Measurements from ENCODE around the gene BTG4. TPM values are rescaled to one million over a fixed set of nuclear protein-coding genes. Genes with fewer than 3 reads are reported as not detected.

BTG4 gene
- total RNA-seq, 1 experiment from 2014 or later = not detected

- POLR2A ChIA-PET = no interaction called here
- TF ChIP-seq TP53 (CRISPR knock-in tag; IDR thresholded peaks at IDR 0.05) (no peak), NR2C2 (CRISPR knock-in tag; IDR thresholded peaks at IDR 0.05) (no peak), NFATC4 (CRISPR knock-in tag; IDR thresholded peaks at IDR 0.05) (no peak), PRDM15 (CRISPR knock-in tag; IDR thresholded peaks at IDR 0.05) (no peak), ZNF281 (CRISPR knock-in tag; IDR thresholded peaks at IDR 0.05) (no peak), IRF1 (CRISPR knock-in tag; IDR thresholded peaks at IDR 0.05) (no peak), SMAD3 (CRISPR knock-in tag; IDR thresholded peaks at IDR 0.05; ENCODE audit: borderline replicate concordance) (no peak), USF1 (CRISPR knock-in tag; IDR thresholded peaks at IDR 0.05) (no peak), ZNF121 (CRISPR knock-in tag; IDR thresholded peaks at IDR 0.05) (no peak), FOXJ3 (CRISPR knock-in tag; IDR thresholded peaks at IDR 0.05; ENCODE audit: borderline replicate concordance) (no peak), EMX1 (CRISPR knock-in tag; IDR thresholded peaks at IDR 0.05) (no peak), SOX15 (CRISPR knock-in tag; IDR thresholded peaks at IDR 0.05) (no peak), ESRRA (CRISPR knock-in tag; IDR thresholded peaks at IDR 0.05; ENCODE audit: borderline replicate concordance) (no peak), ATF2 (CRISPR knock-in tag; IDR thresholded peaks at IDR 0.05; ENCODE audit: borderline replicate concordance, low read depth) (no peak), ZBTB21 (CRISPR knock-in tag; IDR thresholded peaks at IDR 0.05; ENCODE audit: borderline replicate concordance) (no peak), E2F1 (CRISPR knock-in tag; IDR thresholded peaks at IDR 0.05) (no peak), TEAD4 (CRISPR knock-in tag; IDR thresholded peaks at IDR 0.05) (no peak), KAT7 (CRISPR knock-in tag; IDR thresholded peaks at IDR 0.05; ENCODE audit: borderline replicate concordance) (no peak)
- TF ChIP-seq, protein P1, sequence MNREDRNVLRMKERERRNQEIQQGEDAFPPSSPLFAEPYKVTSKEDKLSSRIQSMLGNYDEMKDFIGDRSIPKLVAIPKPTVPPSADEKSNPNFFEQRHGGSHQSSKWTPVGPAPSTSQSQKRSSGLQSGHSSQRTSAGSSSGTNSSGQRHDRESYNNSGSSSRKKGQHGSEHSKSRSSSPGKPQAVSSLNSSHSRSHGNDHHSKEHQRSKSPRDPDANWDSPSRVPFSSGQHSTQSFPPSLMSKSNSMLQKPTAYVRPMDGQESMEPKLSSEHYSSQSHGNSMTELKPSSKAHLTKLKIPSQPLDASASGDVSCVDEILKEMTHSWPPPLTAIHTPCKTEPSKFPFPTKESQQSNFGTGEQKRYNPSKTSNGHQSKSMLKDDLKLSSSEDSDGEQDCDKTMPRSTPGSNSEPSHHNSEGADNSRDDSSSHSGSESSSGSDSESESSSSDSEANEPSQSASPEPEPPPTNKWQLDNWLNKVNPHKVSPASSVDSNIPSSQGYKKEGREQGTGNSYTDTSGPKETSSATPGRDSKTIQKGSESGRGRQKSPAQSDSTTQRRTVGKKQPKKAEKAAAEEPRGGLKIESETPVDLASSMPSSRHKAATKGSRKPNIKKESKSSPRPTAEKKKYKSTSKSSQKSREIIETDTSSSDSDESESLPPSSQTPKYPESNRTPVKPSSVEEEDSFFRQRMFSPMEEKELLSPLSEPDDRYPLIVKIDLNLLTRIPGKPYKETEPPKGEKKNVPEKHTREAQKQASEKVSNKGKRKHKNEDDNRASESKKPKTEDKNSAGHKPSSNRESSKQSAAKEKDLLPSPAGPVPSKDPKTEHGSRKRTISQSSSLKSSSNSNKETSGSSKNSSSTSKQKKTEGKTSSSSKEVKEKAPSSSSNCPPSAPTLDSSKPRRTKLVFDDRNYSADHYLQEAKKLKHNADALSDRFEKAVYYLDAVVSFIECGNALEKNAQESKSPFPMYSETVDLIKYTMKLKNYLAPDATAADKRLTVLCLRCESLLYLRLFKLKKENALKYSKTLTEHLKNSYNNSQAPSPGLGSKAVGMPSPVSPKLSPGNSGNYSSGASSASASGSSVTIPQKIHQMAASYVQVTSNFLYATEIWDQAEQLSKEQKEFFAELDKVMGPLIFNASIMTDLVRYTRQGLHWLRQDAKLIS (CRISPR knock-in tag; IDR thresholded peaks at IDR 0.05; ENCODE audit: borderline replicate concordance) = no peak
- TF ChIP-seq, protein P2, sequence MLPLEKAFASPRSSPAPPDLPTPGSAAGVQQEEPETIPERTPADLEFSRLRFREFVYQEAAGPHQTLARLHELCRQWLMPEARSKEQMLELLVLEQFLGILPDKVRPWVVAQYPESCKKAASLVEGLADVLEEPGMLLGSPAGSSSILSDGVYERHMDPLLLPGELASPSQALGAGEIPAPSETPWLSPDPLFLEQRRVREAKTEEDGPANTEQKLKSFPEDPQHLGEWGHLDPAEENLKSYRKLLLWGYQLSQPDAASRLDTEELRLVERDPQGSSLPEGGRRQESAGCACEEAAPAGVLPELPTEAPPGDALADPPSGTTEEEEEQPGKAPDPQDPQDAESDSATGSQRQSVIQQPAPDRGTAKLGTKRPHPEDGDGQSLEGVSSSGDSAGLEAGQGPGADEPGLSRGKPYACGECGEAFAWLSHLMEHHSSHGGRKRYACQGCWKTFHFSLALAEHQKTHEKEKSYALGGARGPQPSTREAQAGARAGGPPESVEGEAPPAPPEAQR (CRISPR knock-in tag; IDR thresholded peaks at IDR 0.05) = no peak
- DNase-seq (ENCODE audit: low spot score) (no peak), ATAC-seq (no peak)
- CTCF ChIA-PET = interaction anchor here (0.9 to 2.2 kb wide), 5 partner anchors 31 to 68 kb away, joined by 3 to 9 read pairs (median 5); no protein-coding TSS in a partner anchor
- Mint-ChIP-seq H3K36me3 (no peaks in the 10 kb centered on the region), H3K27ac (no peak overlapping the region), H3K4me3 (no peak overlapping the region), H3K4me1 (peaks cover 1% of the 10 kb centered on the region), H3K27me3 (ENCODE audit: low read depth) (no peaks in the 10 kb centered on the region; the same call in none of the 2 replicates), H3K9me3 (no peaks in the 10 kb centered on the region)
Measured at GRCh38 chr11:111460340-111460739, 51.8 kb downstream of the BTG4 start.
